H4 (cell line): ENCODE data around the gene TAF5L. TPM values are rescaled to one million over a fixed set of nuclear protein-coding genes. Genes with fewer than 3 reads are reported as not detected.
"Not testable (repeated sequence)": the region's sequence is repeated elsewhere in the genome, so short reads cannot be mapped to it uniquely, and the experiment has no call there.

Experiments
- DNase-seq: peaks from one replicate; pipeline ENCODE4 v3.0.0-alpha.2; 2015; ENCODE audit warnings: low spot score
- total RNA-seq: library from RNA; depleted of rRNA; stranded (reverse); fragments of >200 nt; shearing (Covaris generic); gene quantifications from 2 replicates; pipeline ENCODE4 v1.2.3, GENCODE V29; 2014

The TAF5L gene
- total RNA-seq, 1 experiment from 2014 or later, result 13.9 TPM

- DNase-seq, result no peak
Measured at GRCh38 chr1:229570305-229570704, 55.6 kb downstream of the TAF5L start.

- no peak for DNase-seq
Measured at GRCh38 chr1:229567109-229567868, 58.6 kb downstream of the TAF5L start.

GRCh38 chr1:229563701-229564100 lies 62.2 kb downstream of the TAF5L start:
- no peak for DNase-seq

GRCh38 chr1:229563241-229563640 lies 62.7 kb downstream of the TAF5L start:
- no peak for DNase-seq

- DNase-seq, result no peak
Measured at GRCh38 chr1:229562686-229563085, 63.2 kb downstream of the TAF5L start.

DNA sequence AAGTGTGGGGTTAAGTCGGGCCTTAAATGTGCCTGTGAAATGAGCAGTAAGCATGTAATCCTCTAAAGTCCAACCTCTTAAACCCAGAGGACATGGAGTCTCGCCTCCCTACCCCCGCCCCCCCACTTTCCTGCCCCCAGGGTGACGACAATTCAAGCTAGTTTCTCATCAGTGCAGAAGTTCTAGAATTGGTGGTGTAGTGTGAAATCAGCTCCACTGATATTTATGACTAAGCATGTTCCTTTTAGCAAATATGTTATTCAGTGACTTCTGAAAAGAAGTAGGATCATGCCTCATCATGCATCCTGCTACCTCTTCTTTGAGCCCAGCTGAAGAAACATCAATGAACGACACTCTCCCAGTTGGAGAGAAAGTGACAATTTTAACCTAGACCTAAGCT lies 64.8 kb downstream of the TAF5L start:
- DNase-seq, result no peak

- not testable (repeated sequence) for DNase-seq
Measured at GRCh38 chr1:229560124-229560523, 65.8 kb downstream of the TAF5L start.

DNA sequence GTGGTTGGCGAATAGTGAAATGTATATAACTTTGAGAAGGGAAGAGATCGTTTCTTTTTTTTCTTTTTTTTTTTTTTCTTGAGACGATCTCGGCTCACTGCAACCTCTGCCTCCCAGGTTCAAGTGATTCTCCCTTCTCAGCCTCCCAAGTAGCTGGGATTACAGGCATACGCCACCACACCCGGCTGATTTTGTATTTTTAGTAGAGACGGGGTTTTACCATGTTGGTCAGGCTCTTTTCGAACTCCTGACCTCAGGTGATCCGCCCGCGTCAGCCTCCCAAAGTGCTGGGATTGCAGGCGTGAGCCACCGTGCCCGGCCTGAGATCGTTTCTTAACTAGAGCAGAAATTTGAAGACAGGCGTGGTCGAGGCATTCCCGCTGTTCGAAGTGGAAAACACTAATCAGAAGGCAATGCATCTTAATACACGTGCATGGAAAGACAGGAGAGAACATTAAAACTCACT lies 66.6 kb downstream of the TAF5L start:
- DNase-seq, result not testable (repeated sequence)

DNA sequence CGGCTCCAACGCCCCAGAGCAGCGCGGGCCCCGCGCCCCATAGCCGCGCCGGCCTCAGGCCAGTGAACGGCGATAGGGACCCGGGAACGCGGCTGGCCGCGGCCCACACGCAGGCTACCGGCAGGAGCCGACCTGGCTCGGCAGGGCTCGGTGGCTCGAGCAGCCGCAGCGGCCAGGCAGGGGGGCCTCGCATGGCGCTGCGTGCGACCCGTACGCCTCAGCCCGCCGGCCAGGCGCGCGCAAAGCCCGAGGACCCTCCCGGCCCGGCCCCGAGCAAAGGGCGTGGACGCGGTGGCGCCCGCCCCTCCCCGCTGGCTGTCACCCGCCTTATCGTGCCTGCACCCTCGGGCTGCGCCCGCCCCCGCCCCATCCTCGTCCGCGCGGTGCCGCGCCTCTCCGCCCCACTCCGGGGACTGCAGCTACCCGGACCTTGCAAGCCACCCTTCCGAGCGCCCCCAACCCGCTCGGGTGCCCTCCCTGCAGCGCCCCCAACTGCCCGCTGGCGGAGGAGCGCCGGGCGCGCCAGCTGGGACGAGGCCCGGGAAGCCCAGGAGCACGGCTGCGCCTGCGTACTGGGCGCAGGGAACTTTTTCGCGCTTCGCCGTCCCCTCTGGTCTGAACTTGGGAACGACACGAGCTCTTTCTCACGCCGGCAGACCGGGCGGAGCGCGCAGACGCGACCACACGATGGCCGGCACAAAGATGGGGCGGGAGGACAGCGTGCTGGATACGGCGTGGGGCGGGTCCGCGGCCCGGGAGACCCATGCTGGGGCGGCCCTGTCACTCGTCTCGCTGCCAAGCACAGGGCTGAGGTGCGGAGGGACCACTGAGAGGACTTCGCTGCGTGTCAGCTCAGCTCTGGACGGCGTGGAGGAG lies 67.2 kb downstream of the TAF5L start, which contains the start of gene ABCB10:
ABCB10 (minus strand) TSS at position 248 of the 876 bp plus-strand sequence; CDS start at position 193, 55 bp downstream.
- DNase-seq, result peak; percentile 95

DNA sequence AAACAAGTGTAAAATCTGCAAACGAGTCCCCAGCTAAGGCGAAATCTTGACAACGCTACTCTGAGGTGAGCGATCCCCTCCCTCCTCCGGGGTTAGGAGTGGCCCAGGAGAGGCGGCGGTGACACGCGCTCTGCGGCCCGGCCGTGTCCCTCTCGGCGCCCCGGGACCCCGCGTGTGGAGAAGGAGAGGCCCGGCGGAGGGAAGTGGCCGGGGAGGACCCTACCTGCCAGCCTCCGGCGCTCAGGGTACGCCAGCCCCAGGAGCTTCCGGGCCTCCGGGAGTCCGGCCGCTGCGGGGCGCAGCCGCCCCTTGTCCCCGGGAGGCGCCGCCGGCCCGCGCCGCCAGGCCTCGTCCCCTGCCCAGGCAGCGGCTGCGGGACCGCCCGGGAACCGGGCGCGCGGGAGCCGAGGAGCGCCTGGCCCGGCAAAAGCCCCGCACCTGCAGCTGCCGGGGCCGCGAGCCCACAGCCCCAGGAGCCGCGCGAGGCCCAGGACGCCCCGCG lies 68.0 kb downstream of the TAF5L start:
- DNase-seq, result no peak

DNA sequence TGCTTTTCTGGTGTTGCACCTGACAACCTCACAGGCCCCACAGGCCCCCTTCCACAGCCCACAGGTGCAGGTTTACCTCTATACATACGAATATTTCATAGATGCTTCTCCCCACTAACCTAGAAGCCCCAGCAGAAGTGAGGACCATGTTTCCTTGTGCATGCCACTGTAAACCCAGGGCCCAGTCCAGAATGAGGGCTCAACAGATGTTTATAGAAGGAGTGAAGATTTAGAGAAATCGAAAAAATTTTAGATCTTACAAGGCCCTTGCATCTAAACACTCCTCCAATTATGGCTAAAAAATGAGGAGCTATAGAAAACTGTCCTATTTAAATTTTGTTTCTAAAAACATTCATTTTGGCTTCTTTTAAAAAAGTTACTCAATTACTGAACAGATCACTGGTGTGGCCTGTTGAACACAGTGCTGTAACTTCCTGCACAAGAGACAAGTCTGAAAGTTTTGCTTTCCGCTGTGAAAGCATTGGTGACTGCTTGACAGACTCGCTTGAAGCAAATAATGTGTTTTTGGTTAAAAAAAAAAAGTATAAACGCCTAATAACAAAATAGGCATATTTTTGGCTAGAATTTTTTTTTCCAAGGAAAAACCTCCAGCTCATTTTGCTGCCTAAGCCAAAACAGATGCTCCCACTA lies 68.6 kb downstream of the TAF5L start:
- no peak for DNase-seq

DNA sequence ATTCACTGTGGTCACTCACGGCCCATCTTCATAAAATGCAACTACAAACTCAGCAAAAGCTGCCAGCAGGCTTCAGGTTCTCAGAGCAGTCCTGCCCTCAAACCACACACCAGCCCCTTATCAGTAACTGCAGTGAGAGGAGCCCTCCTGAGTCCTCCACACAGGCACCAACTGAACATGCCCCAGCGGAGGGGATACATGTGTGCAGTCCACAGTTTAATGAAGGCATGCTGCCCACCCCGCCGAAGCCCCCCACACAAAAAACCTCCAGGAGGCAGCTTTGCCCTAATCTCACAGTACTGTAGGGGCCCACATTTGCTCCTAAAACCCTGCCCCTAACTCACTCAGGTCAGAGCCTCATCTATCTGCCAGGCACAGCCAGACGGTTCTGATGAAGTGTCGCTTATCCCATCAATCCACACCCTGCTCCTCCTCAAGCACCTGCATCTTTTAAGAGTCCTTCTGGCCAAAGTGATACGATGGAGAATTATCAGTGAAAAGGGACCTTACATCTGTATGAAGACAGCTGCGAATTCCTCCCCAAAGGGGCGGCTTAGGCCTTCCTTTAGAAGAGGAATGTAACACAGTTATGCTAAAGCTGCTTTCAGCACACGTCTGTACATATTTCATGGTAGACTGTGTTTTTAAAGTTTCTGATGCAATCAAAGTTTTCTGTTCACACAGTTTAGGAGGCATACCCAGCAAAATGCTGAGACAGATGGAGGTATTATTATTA lies 70.9 kb downstream of the TAF5L start:
- no peak for DNase-seq

DNA sequence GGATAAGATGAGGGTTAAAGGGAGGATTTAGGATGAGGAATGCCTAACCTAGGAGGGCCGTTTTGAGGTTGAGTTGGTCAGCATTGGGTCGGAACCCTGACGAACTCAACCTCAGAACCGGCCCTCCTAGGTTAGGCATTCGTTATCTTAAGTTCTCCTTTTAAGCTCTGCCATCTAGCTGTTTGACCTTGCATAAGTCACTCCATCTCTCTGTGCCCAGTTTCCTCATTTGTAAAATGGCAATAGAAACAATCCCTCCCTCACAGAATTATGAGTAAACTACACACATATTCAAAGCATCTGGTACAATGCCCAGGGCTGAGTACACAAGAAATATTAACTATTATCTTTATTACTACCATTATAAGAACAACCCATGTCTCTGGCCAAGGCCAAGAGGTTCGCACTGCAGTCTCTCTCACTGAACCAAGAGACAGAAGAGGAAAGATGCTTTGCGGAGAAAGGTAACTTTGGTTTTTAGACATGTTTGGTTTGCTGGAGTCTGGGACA lies 72.2 kb downstream of the TAF5L start:
- DNase-seq, result no peak

GRCh38 chr1:229552732-229553131 lies 73.2 kb downstream of the TAF5L start:
- no peak for DNase-seq

DNA sequence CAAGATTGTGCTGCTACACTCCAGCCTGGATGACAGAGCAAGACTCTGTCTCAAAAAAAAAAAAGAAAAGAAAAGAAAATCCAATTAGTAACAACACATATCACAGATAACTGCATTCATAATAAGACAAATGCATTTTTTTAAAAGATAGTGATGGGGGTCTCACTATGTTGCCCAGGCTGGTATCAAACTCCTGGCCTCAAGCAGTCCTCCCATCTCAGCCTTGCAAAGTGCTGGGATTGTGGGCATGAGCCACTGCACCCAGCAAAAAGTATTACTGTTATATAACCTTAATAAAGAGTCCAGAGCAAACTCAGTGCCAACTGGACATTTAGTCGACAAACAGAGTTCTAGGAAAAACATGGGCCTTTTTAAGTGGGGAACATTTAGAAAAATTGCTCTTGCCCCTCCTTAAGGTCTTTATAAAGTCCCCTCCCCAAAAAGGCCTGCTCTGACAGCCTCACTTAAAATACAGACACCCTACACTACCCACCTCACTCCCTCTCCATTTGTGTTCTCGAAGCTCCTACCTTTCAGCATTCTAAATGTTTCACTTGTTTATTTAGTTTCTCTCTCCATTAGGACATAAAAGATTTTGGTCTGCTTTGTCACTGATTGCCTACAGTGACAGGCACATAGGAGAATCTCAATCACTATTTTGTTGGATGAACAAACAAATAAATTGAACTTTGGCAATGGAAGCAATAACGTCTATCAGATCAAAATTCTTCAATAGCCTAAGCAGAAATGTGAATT lies 74.9 kb downstream of the TAF5L start:
- DNase-seq, result no peak

- no peak for DNase-seq
Measured at GRCh38 chr1:229547542-229547941, 78.4 kb downstream of the TAF5L start.

DNA sequence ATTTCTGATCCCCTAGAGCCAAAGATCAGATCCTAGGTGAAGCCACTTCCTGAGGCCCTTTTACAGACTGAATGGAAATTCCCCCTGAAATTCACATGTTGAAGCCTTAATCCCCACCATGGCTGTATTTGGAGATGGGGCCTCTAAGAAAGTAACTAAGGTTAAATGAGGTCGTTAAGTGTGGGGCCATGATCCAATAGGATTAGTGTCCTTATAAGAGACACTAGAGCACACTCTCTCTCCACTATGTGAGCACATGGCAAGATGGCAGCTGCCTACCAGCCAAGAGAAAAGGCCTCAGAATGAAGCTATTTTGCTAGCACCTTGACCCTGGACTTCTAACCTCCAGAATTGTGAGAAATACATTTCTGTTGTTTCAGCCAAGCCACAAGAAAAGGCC lies 81.3 kb downstream of the TAF5L start:
- no peak for DNase-seq
